Upper lobe of left lung (tissue), 6 donors: Measurements from ENCODE around the gene ADAM15. TPM values are rescaled to one million over a fixed set of nuclear protein-coding genes. Genes with fewer than 3 reads are reported as not detected.

Experiments used
- ATAC-seq, 2 donors: fragments of 200-7000 bp; cut with Tn5 transposase; one replicate each; pipeline ENCODE4 v1.9.1; 2022; ENCODE audit warnings: mild to moderate bottlenecking in 2 of 2, moderate library complexity in 2 of 2; ENCODE audit not compliant: low FRiP score in 2 of 2
- DNase-seq, 2 donors: peaks; one replicate each; pipeline ENCODE4 v3.0.0-alpha.2; 2019 to 2020
- H3K27ac ChIP-seq, 4 donors: fragments of 200-600 bp; sonication (generic); one replicate each; pipeline ENCODE4 v1.5.1; 2016 to 2019
- H3K27me3 ChIP-seq, 4 donors: fragments of 200-600 bp; sonication (generic); one replicate each; pipeline ENCODE4 v1.5.1; 2017 to 2019
- H3K36me3 ChIP-seq, 4 donors: fragments of 200-600 bp; sonication (generic); one replicate each; pipeline ENCODE4 v1.5.1; 2016 to 2019
- H3K4me1 ChIP-seq, 4 donors: fragments of 200-600 bp; sonication (generic); one replicate each; pipeline ENCODE4 v1.5.1; 2018 to 2019
- H3K4me3 ChIP-seq, 4 donors: fragments of 200-600 bp; sonication (generic); one replicate each; pipeline ENCODE4 v1.5.1; 2017 to 2019; ENCODE audit warnings: mild to moderate bottlenecking in 2 of 4, moderate library complexity in 1 of 4
- H3K9me3 ChIP-seq, 4 donors: fragments of 200-600 bp; sonication (generic); one replicate each; pipeline ENCODE4 v1.5.1; 2018 to 2019
- CTCF ChIP-seq, 6 experiments: fragments of 450-650 bp in 4 of 6; fragments of 200-600 bp in 2 of 6; sonication (generic) in 2 of 6; IDR thresholded peaks; one replicate each; pipeline ENCODE4 v1.5.1; 2016 to 2019; ENCODE audit warnings: antibody characterized with exemption in 6 of 6
- EP300 ChIP-seq, 4 donors: sonication (generic); formaldehyde crosslinking; IDR thresholded peaks; one replicate each; pipeline ENCODE4 v1.5.1; 2017; ENCODE audit warnings: antibody characterized with exemption in 4 of 4, control low read depth in 2 of 4
- POLR2A ChIP-seq, 4 donors: fragments of 450-650 bp; IDR thresholded peaks; one replicate each; pipeline ENCODE4 v1.5.1; 2016 to 2017; ENCODE audit warnings: antibody characterized with exemption in 4 of 4, mild to moderate bottlenecking in 2 of 4
- POLR2AphosphoS5 ChIP-seq, 2 donors: sonication (generic); formaldehyde crosslinking; IDR thresholded peaks; one replicate each; pipeline ENCODE4 v1.5.1; 2017; ENCODE audit warnings: antibody characterized with exemption in 2 of 2
- WGBS, 2 donors: methylation state at CpG; one replicate each; pipeline ENCODE4 v1.1.5; 2017 to 2018; 5-methylcytosine and 5-hydroxymethylcytosine counted together
- total RNA-seq, 6 donors: library from RNA; depleted of rRNA in 4 of 6; stranded (reverse); fragments of >200 nt in 4 of 6; gene quantifications; one replicate each; pipeline versions ENCODE4 v1.1.0 to v1.2.1, GENCODE V29; 2016 to 2021
- donor health status: DM: no; HTN: no; CAD: no; lungs with moderate emphysema.
- donor health status: DM: no; HTN: yes; CAD: no; lungs with severe emphysema.

Gene ADAM15
- total RNA-seq, 6 donors from 2014 or later: 52.1 to 246 (median 106) TPM

GRCh38 chr1:155104605-155105534, 53.8 kb downstream of the ADAM15 start:
- TF ChIP-seq EP300 (IDR thresholded peaks at IDR 0.05) (no peak), POLR2AphosphoS5 (IDR thresholded peaks at IDR 0.05) (no peak), CTCF (IDR thresholded peaks at IDR 0.05) (no peak), POLR2A (IDR thresholded peaks at IDR 0.05) (no peak)
- 63 to 66% methylated on average over 7 of the region's 7 CpGs for WGBS, 2 donors
- H3K27me3 ChIP-seq: no peaks in the 10 kb centered on the region
- no peaks in the 10 kb centered on the region for H3K36me3 ChIP-seq
- peak overlapping the region; percentile 53 to 81 (median 74) for H3K27ac ChIP-seq
- no peak for ATAC-seq
- H3K9me3 ChIP-seq: no peaks in the 10 kb centered on the region
- DNase-seq: no peak
- no peak overlapping the region for H3K4me3 ChIP-seq
- peaks cover 3 to 34% (median 15%) of the 10 kb centered on the region in 4 donors for H3K4me1 ChIP-seq

GRCh38 chr1:155105604-155106011, 54.5 kb downstream of the ADAM15 start:
- H3K4me1 ChIP-seq: peaks cover 3 to 34% (median 15%) of the 10 kb centered on the region in 4 donors
- no peaks in the 10 kb centered on the region for H3K9me3 ChIP-seq
- H3K27ac ChIP-seq: peak overlapping the region; percentile 53 to 81 (median 74)
- H3K36me3 ChIP-seq: no peaks in the 10 kb centered on the region
- H3K4me3 ChIP-seq: no peak overlapping the region
- peak in 1 of 2 donors; percentile 91 for DNase-seq
- TF ChIP-seq EP300 (IDR thresholded peaks at IDR 0.05) (peak in 2 of 4 donors; percentile 44 to 87), POLR2AphosphoS5 (IDR thresholded peaks at IDR 0.05) (peak; percentile 45 to 75), POLR2A (IDR thresholded peaks at IDR 0.05) (no peak), CTCF (IDR thresholded peaks at IDR 0.05) (no peak)
- ATAC-seq: peak; percentile 69 to 93
- no peaks in the 10 kb centered on the region for H3K27me3 ChIP-seq
- WGBS, 2 donors: 28 to 56% methylated on average over 7 of the region's 7 CpGs

- Histone ChIP-seq H3K9me3 (no peaks in the 10 kb centered on the region), H3K4me1 (peaks cover 3 to 34% (median 15%) of the 10 kb centered on the region in 4 donors), H3K4me3 (no peak overlapping the region), H3K36me3 (no peaks in the 10 kb centered on the region), H3K27me3 (no peaks in the 10 kb centered on the region), H3K27ac (peak overlapping the region in 2 of 4 donors; percentile 64 to 69)
- ATAC-seq (no peak), DNase-seq (no peak)
- no peak for TF ChIP-seq POLR2AphosphoS5 (IDR thresholded peaks at IDR 0.05)
- TF ChIP-seq POLR2A (IDR thresholded peaks at IDR 0.05): no peak
- no peak for TF ChIP-seq EP300 (IDR thresholded peaks at IDR 0.05)
- TF ChIP-seq CTCF (IDR thresholded peaks at IDR 0.05): no peak
- 81 to 82% methylated on average over 6 of the region's 6 CpGs for WGBS, 2 donors
Observed at GRCh38 chr1:155106862-155107261, 55.7 kb downstream of the ADAM15 start.

- no peaks in the 10 kb centered on the region for H3K36me3 ChIP-seq
- no peak overlapping the region for H3K4me3 ChIP-seq
- peak in 1 of 2 donors; percentile 25 for DNase-seq
- no peaks in the 10 kb centered on the region for H3K27me3 ChIP-seq
- H3K27ac ChIP-seq: peak overlapping the region in 1 of 4 donors; percentile 0
- WGBS, 2 donors: 75 to 77% methylated on average over 12 of the region's 12 CpGs
- TF ChIP-seq CTCF (IDR thresholded peaks at IDR 0.05) (no peak), EP300 (IDR thresholded peaks at IDR 0.05) (no peak), POLR2AphosphoS5 (IDR thresholded peaks at IDR 0.05) (no peak), POLR2A (IDR thresholded peaks at IDR 0.05) (no peak)
- no peak for ATAC-seq
- H3K4me1 ChIP-seq: peaks cover 3 to 27% (median 15%) of the 10 kb centered on the region in 4 donors
- H3K9me3 ChIP-seq: no peaks in the 10 kb centered on the region
Observed at GRCh38 chr1:155107309-155108264, 56.5 kb downstream of the ADAM15 start.
